Thymus (tissue), 11 donors: Measurements from ENCODE around the gene KIF7. TPM values are rescaled to one million over a fixed set of nuclear protein-coding genes. Genes with fewer than 3 reads are reported as not detected.
"Not testable (repeated sequence)": the region's sequence is repeated elsewhere in the genome, so short reads cannot be mapped to it uniquely, and the experiment has no call there.

Experiments used
- DNase-seq, 9 donors: peaks; one replicate each; pipeline ENCODE4 v3.0.0-alpha.2; 2013; ENCODE audit warnings: low spot score in 9 of 9, low read depth in 6 of 9, missing footprints in 1 of 9
- H3K27ac ChIP-seq, 2 donors: one replicate each; pipeline ENCODE4 v1.5.1; 2013; ENCODE audit warnings: control low read depth in 1 of 2, low read depth in 1 of 2, low read length in 1 of 2, mild to moderate bottlenecking in 1 of 2, moderate library complexity in 1 of 2
- H3K27me3 ChIP-seq, 2 donors: one replicate each; pipeline ENCODE4 v1.5.1; 2013; ENCODE audit warnings: low read length in 1 of 2; ENCODE audit not compliant: control insufficient read depth in 2 of 2, insufficient read depth in 1 of 2
- H3K36me3 ChIP-seq, 2 donors: one replicate each; pipeline ENCODE4 v1.5.1; 2013; ENCODE audit warnings: low read length in 1 of 2, mild to moderate bottlenecking in 1 of 2, moderate library complexity in 1 of 2; ENCODE audit not compliant: control insufficient read depth in 2 of 2, insufficient read depth in 2 of 2
- H3K4me1 ChIP-seq, 2 donors: one replicate each; pipeline ENCODE4 v1.5.1; 2013; ENCODE audit warnings: low read length in 2 of 2; ENCODE audit not compliant: control insufficient read depth in 2 of 2, insufficient read depth in 2 of 2
- H3K4me3 ChIP-seq, 2 donors: one replicate each; pipeline ENCODE4 v1.5.1; 2013; ENCODE audit warnings: low read length in 2 of 2, control low read depth in 1 of 2, mild to moderate bottlenecking in 1 of 2
- H3K9me3 ChIP-seq, 2 donors: one replicate each; pipeline ENCODE4 v1.5.1; 2013; ENCODE audit warnings: low read length in 1 of 2, mild to moderate bottlenecking in 1 of 2; ENCODE audit not compliant: control insufficient read depth in 2 of 2, insufficient read depth in 1 of 2
- WGBS: extraction: QIAGEN DNeasy Blood & Tissue Kit; methylation state at CpG from one replicate; pipeline ENCODE4 v1.1.7; 2013; 5-methylcytosine and 5-hydroxymethylcytosine counted together
- polyA plus RNA-seq: library from polyadenylated mRNA; stranded (reverse); fragments of 200-250 nt; gene quantifications from one replicate; pipeline ENCODE4 v1.2.3, GENCODE V29; 2013
- total RNA-seq: library from RNA; stranded (reverse); fragments of 120-200 nt; gene quantifications from one replicate; pipeline ENCODE4 v1.2.4, GENCODE V29; 2013
- donor health status: healthy.

Gene KIF7
- total and polyA plus RNA-seq, 2 donors = 2.7 to 2.9 TPM

DNA sequence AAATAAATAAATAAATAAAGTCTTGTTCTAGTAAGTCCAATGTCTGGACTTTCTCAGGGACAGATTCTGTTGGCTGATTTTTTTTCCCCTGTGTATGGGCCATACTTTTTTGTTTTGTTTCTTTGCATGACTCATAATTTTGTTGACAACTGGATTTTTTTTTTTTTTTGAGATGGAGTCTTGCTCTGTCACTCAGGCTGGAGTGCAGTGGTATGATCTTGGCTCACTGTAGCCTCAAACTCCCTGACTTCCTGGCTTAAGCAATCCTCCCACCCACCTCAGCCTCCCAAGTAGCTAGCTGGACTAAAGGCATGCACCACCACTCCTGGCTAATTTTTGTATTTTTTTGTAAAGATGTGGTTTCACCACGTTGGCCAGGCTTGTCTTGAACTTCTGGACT, 41.1 kb downstream of the KIF7 start:
- Histone ChIP-seq H3K4me3 (no peak overlapping the region), H3K27me3 (no peaks in the 10 kb centered on the region), H3K9me3 (peaks cover 0 to 4% of the 10 kb centered on the region in 2 donors), H3K27ac (no peak overlapping the region), H3K4me1 (no peaks in the 10 kb centered on the region), H3K36me3 (peaks cover 37 to 51% of the 10 kb centered on the region in 2 donors)
- no peak for DNase-seq
- WGBS = 93% methylated on average over 1 of the region's 1 CpG

DNA sequence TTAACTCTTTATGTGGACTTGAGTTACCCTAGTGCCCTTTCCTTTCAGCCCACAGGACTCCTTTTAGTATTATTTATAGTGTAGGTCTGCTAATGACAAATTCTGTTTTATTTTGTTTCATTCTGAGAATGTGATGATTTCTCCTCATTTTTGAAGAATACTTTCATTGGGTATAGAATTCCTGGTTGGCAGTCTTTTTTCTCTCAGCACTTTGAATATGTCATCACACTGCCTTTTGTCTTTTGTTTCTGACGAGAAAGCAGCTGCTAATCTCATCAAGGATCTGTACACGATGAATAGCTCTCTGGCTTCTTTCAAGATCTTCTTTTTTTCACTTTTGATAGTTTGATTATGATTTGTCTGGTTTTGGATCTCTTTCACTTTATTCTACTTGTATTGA, 42.2 kb downstream of the KIF7 start:
- Histone ChIP-seq H3K4me3 (no peak overlapping the region), H3K27ac (no peak overlapping the region), H3K9me3 (peaks cover 0 to 4% of the 10 kb centered on the region in 2 donors), H3K4me1 (no peaks in the 10 kb centered on the region), H3K36me3 (peaks cover 35 to 47% of the 10 kb centered on the region in 2 donors), H3K27me3 (no peaks in the 10 kb centered on the region)
- DNase-seq = no peak
- 81% methylated on average over 2 of the region's 2 CpGs for WGBS

DNA sequence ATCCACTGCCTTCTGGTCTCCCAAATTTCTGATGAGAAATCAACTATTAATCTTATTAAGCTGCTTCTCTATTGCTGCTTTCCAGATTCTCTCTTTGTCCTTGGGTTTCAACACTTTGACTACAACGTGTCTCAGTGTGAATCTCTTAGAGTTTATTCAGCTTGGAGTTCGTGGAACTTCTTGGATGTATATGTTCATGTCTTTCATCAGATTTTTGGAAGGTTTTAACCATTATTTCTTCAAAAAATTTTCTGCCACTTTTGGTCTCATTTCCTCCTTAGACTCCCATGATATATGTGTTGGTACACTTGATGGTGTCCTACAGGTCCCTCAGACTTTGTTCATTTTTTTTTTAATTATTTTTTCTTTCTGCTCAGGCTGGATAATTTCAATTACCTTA, 44.0 kb downstream of the KIF7 start:
- no peak overlapping the region for H3K4me3 ChIP-seq
- H3K4me1 ChIP-seq = no peaks in the 10 kb centered on the region
- no peak overlapping the region for H3K27ac ChIP-seq
- no peaks in the 10 kb centered on the region for H3K27me3 ChIP-seq
- DNase-seq = no peak
- peaks cover 0 to 4% of the 10 kb centered on the region in 2 donors for H3K9me3 ChIP-seq
- 98% methylated on average over 2 of the region's 2 CpGs for WGBS
- H3K36me3 ChIP-seq = peaks cover 25 to 39% of the 10 kb centered on the region in 2 donors

DNA sequence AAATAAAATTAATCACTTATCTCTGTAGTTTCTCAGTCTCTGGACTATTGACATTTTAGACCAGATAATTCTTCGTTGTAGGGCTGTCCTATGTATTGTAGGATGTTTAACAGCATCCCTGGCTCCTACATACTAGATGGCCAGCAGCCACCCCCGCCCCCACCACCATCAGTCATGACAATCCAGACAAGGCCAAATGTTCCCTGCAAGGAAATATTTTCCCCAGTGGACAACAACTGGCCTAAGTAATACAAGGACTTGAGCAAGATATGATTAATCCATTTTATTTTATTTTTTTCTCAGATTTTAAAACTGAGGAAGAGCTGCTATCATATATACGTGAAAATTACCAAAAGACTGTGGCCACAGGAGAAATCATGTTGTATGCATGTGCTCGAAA, 56.2 kb downstream of the KIF7 start:
- Histone ChIP-seq H3K36me3 (peaks cover 32 to 50% of the 10 kb centered on the region in 2 donors), H3K27me3 (no peaks in the 10 kb centered on the region)
- 99% methylated on average over 4 of the region's 4 CpGs for WGBS

DNA sequence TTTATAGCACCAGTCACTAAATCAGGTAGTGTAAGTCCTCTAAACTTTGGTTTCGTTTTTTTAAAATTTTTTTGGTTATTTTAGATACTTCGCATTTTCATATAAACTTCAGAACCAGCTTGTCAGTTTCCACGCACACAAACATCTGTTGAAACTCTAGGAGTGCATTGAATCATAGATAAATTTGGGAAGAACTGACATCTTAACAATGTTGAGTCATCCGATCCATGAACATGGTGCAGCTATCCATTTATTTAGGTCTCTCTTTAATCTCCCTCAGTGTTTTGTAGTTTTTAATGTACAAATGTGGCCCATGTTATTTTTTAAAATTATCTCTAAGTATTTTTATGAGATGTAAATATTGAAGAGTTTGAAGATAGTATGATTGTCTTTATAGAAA, 62.2 kb downstream of the KIF7 start:
- DNase-seq = no peak
- WGBS = 98% methylated on average over 4 of the region's 4 CpGs
- H3K4me1 ChIP-seq = no peaks in the 10 kb centered on the region
- H3K9me3 ChIP-seq = no peaks in the 10 kb centered on the region
- H3K27me3 ChIP-seq = no peaks in the 10 kb centered on the region
- H3K36me3 ChIP-seq = peaks cover 28 to 52% of the 10 kb centered on the region in 2 donors
- H3K27ac ChIP-seq = no peak overlapping the region
- H3K4me3 ChIP-seq = no peak overlapping the region

More for the DNA sequence above, 56.2 kb downstream of the KIF7 start:
- Histone ChIP-seq H3K27ac (no peak overlapping the region), H3K4me1 (no peaks in the 10 kb centered on the region), H3K4me3 (no peak overlapping the region), H3K9me3 (no peaks in the 10 kb centered on the region)
- DNase-seq = no peak

DNA sequence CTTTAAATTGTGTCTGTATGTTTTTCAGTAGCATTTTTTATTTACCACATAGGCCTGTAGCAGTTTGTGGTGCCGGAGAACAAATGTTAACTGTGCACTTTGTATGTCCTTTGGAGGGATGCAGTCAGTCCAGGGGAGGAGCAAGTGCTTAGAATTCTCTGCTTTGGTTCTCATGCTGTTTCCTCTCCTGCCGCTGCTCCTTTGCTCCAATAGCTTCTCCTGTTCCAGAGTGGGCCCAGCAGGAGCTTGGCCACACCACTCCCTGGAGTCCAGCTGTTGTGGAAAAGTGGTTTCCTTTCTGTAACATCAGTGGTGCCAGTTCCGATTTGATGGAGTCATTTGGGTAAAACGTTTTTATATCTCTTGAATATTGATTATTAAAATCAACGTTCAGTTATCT, 63.4 kb downstream of the KIF7 start:
- H3K27me3 ChIP-seq = no peaks in the 10 kb centered on the region
- H3K4me1 ChIP-seq = no peaks in the 10 kb centered on the region
- H3K36me3 ChIP-seq = peaks cover 33 to 60% of the 10 kb centered on the region in 2 donors
- no peaks in the 10 kb centered on the region for H3K9me3 ChIP-seq
- H3K4me3 ChIP-seq = no peak overlapping the region
- DNase-seq = no peak
- no peak overlapping the region for H3K27ac ChIP-seq
- 98% methylated on average over 5 of the region's 5 CpGs for WGBS

DNA sequence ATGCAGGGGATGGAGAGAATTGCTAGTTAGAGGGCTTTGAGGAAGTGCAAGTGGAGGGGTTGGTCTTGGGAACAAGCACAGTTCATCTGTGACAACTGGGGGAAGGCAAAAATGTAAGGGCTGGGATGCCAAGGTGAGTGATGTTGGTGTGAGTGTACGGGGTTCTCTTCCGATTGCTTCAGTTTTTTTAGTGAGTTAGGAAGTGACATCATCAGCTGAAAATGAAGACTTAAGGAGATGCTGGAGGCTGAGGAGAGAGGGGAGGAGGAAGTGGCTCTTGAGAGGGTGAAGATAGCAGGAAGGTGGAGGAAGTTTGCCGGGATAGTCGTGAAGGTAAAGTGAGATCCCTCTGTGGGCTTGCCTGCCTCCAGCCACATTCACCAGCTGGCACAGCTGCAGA, 67.3 kb downstream of the KIF7 start:
- DNase-seq = no peak
- H3K4me3 ChIP-seq = no peak overlapping the region
- 90% methylated on average over 4 of the region's 4 CpGs for whole genome bisulfite sequencing
- H3K27ac ChIP-seq = no peak overlapping the region
- no peaks in the 10 kb centered on the region for H3K9me3 ChIP-seq
- peaks cover 36 to 68% of the 10 kb centered on the region in 2 donors for H3K36me3 ChIP-seq
- H3K27me3 ChIP-seq = no peaks in the 10 kb centered on the region
- no peaks in the 10 kb centered on the region for H3K4me1 ChIP-seq

DNA sequence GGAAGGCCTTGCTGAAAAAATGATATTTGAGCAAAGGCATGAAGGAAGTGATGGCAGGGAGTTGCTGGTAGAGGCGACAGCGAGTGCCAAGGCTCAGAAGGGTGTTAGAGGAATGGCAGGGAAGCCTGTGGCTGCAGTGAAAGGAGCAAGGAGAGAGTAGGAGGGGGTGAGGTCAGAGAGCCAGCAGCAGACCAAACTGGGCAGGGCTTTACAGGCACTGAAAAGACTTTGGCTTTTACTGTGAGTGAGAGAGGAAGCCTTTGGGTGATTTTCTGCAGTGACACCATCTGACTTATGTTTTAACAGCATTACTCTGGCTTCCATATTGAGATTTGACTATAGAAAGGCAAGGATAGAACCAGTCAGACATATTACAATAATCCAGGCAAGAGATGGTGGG, 68.6 kb downstream of the KIF7 start:
- Histone ChIP-seq H3K36me3 (peaks cover 38 to 68% of the 10 kb centered on the region in 2 donors), H3K27me3 (no peaks in the 10 kb centered on the region), H3K27ac (no peak overlapping the region), H3K4me1 (no peaks in the 10 kb centered on the region), H3K9me3 (no peaks in the 10 kb centered on the region), H3K4me3 (no peak overlapping the region)
- WGBS = 100% methylated on average over 2 of the region's 2 CpGs
- no peak for DNase-seq

DNA sequence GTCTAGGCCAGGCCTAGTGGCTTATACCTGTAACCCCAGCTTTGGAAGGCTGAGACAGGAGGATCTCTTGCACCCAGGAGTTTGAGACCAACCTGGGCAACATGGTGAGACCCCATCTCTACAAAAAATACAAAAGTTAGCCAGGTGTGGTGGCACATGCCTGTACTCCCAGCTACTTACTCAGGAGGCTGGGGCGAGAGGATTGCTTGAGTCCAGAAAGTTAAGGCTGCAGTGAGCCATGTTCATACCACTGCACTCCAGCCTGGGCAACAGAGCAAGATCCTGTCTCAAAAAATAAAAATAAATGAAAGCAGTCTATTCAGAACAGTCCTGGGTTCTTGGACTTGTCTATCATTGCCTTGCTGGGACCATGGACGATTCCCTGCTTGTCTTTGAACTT, 74.5 kb downstream of the KIF7 start:
- not testable (repeated sequence) for H3K27ac ChIP-seq, H3K9me3 ChIP-seq, DNase-seq, H3K4me3 ChIP-seq, H3K27me3 ChIP-seq
- 97% methylated on average over 2 of the region's 2 CpGs for WGBS
- peaks cover 14 to 43% of the 10 kb centered on the region in 2 donors for H3K36me3 ChIP-seq
- H3K4me1 ChIP-seq = peaks cover 7 to 15% of the 10 kb centered on the region in 2 donors

DNA sequence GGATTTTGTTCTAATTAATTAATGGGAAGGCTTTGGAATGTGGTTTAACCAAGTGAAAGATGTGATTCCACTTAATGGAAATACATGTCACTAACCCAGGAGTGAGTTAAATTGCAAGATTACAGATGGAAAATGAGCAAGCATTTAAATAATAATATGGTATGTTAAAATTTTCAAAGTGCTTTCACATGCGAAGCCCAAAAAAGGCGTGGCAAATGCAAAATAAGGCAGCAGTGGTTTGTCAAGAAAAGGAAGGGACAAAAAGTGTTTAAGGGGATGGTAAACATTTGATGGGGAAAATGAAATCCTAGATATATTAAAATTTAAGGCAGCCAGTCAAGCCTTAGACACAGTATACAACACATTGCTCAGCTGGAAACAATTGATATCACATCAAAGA, 77.1 kb downstream of the KIF7 start:
- H3K27ac ChIP-seq = no peak overlapping the region
- H3K4me1 ChIP-seq = peaks cover 7 to 15% of the 10 kb centered on the region in 2 donors
- no peak overlapping the region for H3K4me3 ChIP-seq
- 89% methylated on average over 2 of the region's 2 CpGs for whole genome bisulfite sequencing
- H3K36me3 ChIP-seq = peaks cover 5 to 25% of the 10 kb centered on the region in 2 donors
- H3K9me3 ChIP-seq = no peaks in the 10 kb centered on the region
- DNase-seq = no peak
- no peaks in the 10 kb centered on the region for H3K27me3 ChIP-seq
